HG03575 (cell line): ENCODE measurements around the gene P4HA3.

Experiments used
- ATAC-seq: cut with Tn5 transposase; IDR thresholded peaks from one replicate; pipeline ENCODE4 v1.9.1; 2021; ENCODE audit not compliant: unreplicated experiment, insufficient number of reproducible peaks, low FRiP score; ENCODE audit errors: extremely low read depth

Gene P4HA3

GRCh38 chr11:74276581-74276980 is 34.9 kb downstream of the P4HA3 start:
- no peak for ATAC-seq

DNA sequence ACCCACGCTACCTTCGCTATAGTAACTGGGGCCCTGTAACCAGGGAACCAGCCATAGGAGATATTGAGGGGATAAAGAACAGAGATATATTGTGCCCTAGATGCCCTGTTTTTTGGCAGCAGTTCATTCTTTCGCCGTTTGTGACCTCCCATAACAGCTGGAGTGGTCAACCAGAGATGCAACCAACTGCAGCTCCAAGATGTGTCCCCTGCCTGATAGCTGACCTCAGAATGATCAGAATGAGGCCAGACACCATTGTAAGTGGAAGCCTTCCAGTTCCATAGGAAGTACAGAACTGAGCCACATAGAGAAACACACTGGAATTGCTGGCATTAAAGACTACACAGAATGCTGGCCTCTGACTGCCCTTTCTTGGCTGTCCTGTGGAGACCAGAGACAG is 39.2 kb downstream of the P4HA3 start:
- no peak for ATAC-seq

GRCh38 chr11:74269161-74269811 is 42.2 kb downstream of the P4HA3 start:
- ATAC-seq = no peak

GRCh38 chr11:74268456-74268855 is 43.0 kb downstream of the P4HA3 start:
- no peak for ATAC-seq

GRCh38 chr11:74267014-74267413 is 44.4 kb downstream of the P4HA3 start:
- no peak for ATAC-seq

- no peak for ATAC-seq
These were observed 46.2 kb downstream of the P4HA3 start for GRCh38 chr11:74265256-74265655.

GRCh38 chr11:74262725-74263124 is 48.7 kb downstream of the P4HA3 start:
- no peak for ATAC-seq

DNA sequence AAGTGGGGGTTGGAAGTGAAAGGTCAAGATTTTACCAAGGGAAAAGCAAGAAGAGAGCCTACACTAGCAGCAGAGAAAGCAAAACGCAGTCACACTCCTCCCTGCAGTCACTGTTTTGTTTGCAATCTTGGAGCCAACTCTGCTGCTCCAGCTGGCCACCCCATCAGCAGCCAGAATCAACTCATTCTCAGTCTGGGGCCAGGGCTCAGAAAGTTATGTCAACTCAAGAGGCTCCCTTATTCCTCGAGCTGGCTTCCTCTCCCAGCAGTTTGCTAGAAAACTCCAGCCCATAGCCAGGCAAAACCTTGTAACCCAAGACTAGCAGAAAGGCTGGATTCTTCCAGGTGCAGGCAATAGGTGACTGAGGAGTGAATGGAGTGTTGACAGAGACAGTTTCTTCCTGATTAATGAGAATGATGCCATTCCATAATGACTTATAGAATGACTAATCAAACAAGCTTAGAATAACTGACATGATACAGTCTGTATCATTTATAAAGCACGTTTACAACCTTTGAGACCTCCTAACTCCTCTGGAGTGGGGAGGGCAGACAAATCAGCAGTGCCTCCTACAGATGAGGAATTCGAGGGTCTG is 53.4 kb downstream of the P4HA3 start:
- ATAC-seq = no peak

- no peak for ATAC-seq
These were observed 54.9 kb downstream of the P4HA3 start for GRCh38 chr11:74256378-74257133.

DNA sequence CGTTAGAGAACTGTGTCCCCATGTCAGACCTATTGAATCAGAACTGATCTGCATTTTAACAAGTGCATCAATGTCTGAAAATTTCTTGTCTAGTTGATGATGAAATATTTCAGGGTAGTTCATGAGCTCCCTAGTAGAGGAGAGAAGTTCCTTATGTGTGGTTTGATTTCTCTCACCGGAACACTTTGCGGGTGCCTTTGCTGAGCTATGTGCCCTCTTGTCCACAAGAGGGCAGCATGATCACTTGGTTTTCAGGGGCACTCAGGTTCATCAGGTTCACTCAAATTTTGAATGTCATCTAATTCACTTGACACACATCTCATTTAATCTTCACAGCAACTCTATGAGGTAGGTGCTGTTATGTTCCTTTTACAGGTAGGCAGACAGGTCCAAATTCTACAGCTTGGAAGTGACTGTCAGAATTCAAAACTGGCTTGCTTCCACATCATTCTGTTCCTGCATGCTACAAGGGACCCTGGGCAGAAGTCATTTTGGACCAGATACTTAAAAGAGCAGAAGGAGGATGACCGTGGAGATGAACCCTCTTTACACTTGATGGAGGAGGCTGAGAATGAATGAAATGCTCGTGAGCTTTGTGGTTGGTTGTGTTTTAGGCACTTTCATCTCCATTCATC is 55.6 kb downstream of the P4HA3 start:
- no peak for ATAC-seq

DNA sequence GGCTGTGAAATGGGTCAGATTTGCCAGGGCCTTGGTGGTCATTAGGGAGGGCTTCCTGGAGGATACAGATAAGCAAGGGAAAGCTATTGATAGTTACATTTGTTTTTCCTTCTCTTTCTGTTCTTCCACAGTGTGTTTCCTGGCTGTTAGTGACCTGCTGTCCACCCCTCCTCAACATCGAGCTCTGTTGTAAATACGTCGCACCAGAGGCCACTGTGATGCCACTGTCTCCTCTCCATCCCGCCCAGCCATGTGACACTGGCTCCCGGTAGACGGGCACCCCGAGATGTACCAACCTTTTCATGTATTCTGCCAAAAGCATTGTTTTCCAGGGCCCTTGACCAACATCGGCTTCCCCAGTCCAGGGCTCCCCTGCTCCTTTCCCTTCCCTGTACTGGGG is 58.1 kb downstream of the P4HA3 start:
- no peak for ATAC-seq

- ATAC-seq = no peak
These were observed 61.9 kb downstream of the P4HA3 start for GRCh38 chr11:74249496-74249895.

- ATAC-seq = no peak
These were observed 63.0 kb downstream of the P4HA3 start for GRCh38 chr11:74248469-74248868.

- ATAC-seq = no peak
These were observed 73.2 kb downstream of the P4HA3 start for GRCh38 chr11:74238243-74238642.

GRCh38 chr11:74237541-74237940 is 73.9 kb downstream of the P4HA3 start:
- ATAC-seq = no peak

DNA sequence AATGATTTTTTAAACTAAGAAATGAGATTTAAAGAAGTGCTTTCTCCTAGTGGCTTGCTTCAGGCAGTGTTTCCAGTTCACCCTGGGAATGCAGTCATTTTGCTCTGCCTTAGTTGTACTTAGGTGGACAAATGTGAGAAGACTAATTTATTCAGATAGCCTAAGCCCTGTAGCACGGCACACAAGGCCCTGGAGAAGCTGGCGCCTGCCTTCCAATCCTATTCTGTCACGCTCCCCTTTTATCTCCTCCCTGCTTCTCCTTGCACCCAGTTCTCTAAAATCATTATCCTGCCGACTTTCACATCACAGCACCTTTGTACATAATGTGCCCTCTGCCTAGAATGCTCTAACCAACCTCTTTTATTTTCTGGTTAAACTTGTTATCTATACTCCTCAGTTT is 76.3 kb downstream of the P4HA3 start:
- no peak for ATAC-seq

- no peak for ATAC-seq
These were observed 77.8 kb downstream of the P4HA3 start for GRCh38 chr11:74233683-74234082.

- no peak for ATAC-seq
These were observed 79.0 kb downstream of the P4HA3 start for GRCh38 chr11:74232311-74232950.

GRCh38 chr11:74226907-74227306 is 84.5 kb downstream of the P4HA3 start:
- ATAC-seq = no peak
